Lower leg skin (tissue), 3 donors: ENCODE results near the gene RNF213.

Experiments
- POLR2A ChIP-seq, 2 donors: fragments of 450-650 bp; IDR thresholded peaks; one replicate each; pipeline ENCODE4 v1.6.1; 2016 to 2017; ENCODE audit warnings: antibody characterized with exemption in 2 of 2, mild to moderate bottlenecking in 1 of 2, moderate library complexity in 1 of 2
- TF ChIP-seq, protein P1 (sequence below), 3 donors: fragments of 450-650 bp; IDR thresholded peaks; one replicate each; pipeline ENCODE4 v1.5.1; 2016; ENCODE audit warnings: antibody characterized with exemption in 3 of 3, mild to moderate bottlenecking in 3 of 3, moderate library complexity in 2 of 3

DNA sequence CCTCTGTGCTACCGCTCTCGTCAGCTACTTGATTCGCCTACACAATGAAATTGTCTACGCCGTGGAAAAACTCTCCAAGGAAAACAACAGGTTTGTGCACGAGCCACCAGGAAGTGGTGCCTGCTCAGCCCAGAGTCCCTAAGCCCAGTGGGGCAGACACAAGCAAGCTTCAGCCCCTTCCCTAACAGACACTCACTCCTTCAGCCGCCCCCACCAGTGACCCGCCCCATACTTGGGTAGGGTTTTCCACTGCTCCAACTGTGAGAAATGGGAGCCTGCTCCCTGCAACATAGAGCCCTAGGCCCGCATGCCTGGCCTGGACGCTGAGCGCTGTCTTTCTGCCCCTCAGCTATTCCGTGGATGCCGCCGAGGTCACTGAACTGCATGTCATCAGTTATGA, 125.7 kb downstream of the RNF213 start:
- TF ChIP-seq, protein P1, sequence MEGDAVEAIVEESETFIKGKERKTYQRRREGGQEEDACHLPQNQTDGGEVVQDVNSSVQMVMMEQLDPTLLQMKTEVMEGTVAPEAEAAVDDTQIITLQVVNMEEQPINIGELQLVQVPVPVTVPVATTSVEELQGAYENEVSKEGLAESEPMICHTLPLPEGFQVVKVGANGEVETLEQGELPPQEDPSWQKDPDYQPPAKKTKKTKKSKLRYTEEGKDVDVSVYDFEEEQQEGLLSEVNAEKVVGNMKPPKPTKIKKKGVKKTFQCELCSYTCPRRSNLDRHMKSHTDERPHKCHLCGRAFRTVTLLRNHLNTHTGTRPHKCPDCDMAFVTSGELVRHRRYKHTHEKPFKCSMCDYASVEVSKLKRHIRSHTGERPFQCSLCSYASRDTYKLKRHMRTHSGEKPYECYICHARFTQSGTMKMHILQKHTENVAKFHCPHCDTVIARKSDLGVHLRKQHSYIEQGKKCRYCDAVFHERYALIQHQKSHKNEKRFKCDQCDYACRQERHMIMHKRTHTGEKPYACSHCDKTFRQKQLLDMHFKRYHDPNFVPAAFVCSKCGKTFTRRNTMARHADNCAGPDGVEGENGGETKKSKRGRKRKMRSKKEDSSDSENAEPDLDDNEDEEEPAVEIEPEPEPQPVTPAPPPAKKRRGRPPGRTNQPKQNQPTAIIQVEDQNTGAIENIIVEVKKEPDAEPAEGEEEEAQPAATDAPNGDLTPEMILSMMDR (IDR thresholded peaks at IDR 0.05) = no peak
- TF ChIP-seq POLR2A (IDR thresholded peaks at IDR 0.05) = no peak
